ENCODE data around the gene RAB10.
"Not testable (repeated sequence)": the region's sequence is repeated elsewhere in the genome, so short reads cannot be mapped to it uniquely, and the experiment has no call there.

Gene RAB10

GRCh38 chr2:26099933-26100332 lies 66.0 kb downstream of the RAB10 start:
- peaks cover 61% of the 10 kb centered on the region for H3K36me3 ChIP-seq (ENCODE audit: low read depth)
- ATAC-seq (ENCODE audit: low read depth) (no peak), DNase-seq (ENCODE audit: low spot score) (no peak)
- no peaks in the 10 kb centered on the region for H3K27me3 ChIP-seq (ENCODE audit: insufficient read depth, poor library complexity, severe bottlenecking)
- no peaks in the 10 kb centered on the region for H3K4me1 ChIP-seq (ENCODE audit: insufficient read depth, poor library complexity, severe bottlenecking)
- peaks cover 5% of the 10 kb centered on the region for H3K9me3 ChIP-seq (ENCODE audit: severe bottlenecking)
- no peak overlapping the region for H3K27ac ChIP-seq (ENCODE audit: poor library complexity, severe bottlenecking)
- TF ChIP-seq, protein P1, sequence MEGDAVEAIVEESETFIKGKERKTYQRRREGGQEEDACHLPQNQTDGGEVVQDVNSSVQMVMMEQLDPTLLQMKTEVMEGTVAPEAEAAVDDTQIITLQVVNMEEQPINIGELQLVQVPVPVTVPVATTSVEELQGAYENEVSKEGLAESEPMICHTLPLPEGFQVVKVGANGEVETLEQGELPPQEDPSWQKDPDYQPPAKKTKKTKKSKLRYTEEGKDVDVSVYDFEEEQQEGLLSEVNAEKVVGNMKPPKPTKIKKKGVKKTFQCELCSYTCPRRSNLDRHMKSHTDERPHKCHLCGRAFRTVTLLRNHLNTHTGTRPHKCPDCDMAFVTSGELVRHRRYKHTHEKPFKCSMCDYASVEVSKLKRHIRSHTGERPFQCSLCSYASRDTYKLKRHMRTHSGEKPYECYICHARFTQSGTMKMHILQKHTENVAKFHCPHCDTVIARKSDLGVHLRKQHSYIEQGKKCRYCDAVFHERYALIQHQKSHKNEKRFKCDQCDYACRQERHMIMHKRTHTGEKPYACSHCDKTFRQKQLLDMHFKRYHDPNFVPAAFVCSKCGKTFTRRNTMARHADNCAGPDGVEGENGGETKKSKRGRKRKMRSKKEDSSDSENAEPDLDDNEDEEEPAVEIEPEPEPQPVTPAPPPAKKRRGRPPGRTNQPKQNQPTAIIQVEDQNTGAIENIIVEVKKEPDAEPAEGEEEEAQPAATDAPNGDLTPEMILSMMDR (IDR thresholded peaks at IDR 0.05; ENCODE audit: poor library complexity, severe bottlenecking): no peak
- H3K4me3 ChIP-seq (ENCODE audit: severe bottlenecking): no peak overlapping the region

DNA sequence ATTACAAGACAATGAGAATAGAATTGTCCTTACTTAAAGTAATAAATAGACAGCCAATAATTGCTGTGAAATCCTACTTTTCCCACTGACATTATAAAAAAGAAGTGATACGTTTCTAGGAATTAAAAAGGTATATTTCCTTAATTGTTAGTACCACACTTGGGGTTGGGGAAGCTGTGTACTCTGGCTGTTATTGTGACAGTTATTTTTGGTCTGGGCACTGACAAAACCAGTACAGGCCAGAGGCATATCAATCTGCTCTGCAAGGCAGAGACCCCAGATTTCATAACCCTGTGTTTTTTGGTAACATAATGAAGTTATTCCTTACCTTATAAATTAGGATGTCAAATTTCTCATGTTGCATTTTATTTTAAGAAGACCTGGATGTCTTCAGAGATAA lies 66.5 kb downstream of the RAB10 start:
- no peaks in the 10 kb centered on the region for H3K27me3 ChIP-seq (ENCODE audit: insufficient read depth, poor library complexity, severe bottlenecking)
- peaks cover 5% of the 10 kb centered on the region for H3K9me3 ChIP-seq (ENCODE audit: severe bottlenecking)
- TF ChIP-seq, protein P1 (IDR thresholded peaks at IDR 0.05; ENCODE audit: poor library complexity, severe bottlenecking): no peak
- ATAC-seq (ENCODE audit: low read depth) (no peak), DNase-seq (ENCODE audit: low spot score) (no peak)
- H3K36me3 ChIP-seq (ENCODE audit: low read depth): peaks cover 66% of the 10 kb centered on the region
- no peak overlapping the region for H3K4me3 ChIP-seq (ENCODE audit: severe bottlenecking)
- no peak overlapping the region for H3K27ac ChIP-seq (ENCODE audit: poor library complexity, severe bottlenecking)
- H3K4me1 ChIP-seq (ENCODE audit: insufficient read depth, poor library complexity, severe bottlenecking): no peaks in the 10 kb centered on the region

- DNase-seq (ENCODE audit: low spot score): no peak
- H3K4me1 ChIP-seq (ENCODE audit: insufficient read depth, poor library complexity, severe bottlenecking): no peaks in the 10 kb centered on the region
- no peak for ATAC-seq (ENCODE audit: low read depth)
- no peak overlapping the region for H3K4me3 ChIP-seq (ENCODE audit: severe bottlenecking)
- H3K36me3 ChIP-seq (ENCODE audit: low read depth): peaks cover 62% of the 10 kb centered on the region
- H3K9me3 ChIP-seq (ENCODE audit: severe bottlenecking): peaks cover 4% of the 10 kb centered on the region
- TF ChIP-seq, protein P1 (IDR thresholded peaks at IDR 0.05; ENCODE audit: poor library complexity, severe bottlenecking): no peak
- H3K27me3 ChIP-seq (ENCODE audit: insufficient read depth, poor library complexity, severe bottlenecking): no peaks in the 10 kb centered on the region
- H3K27ac ChIP-seq (ENCODE audit: poor library complexity, severe bottlenecking): no peak overlapping the region
Observed at GRCh38 chr2:26103752-26104151, 69.9 kb downstream of the RAB10 start.

- H3K27me3 ChIP-seq (ENCODE audit: insufficient read depth, poor library complexity, severe bottlenecking); H3K4me1 ChIP-seq (ENCODE audit: insufficient read depth, poor library complexity, severe bottlenecking); H3K9me3 ChIP-seq (ENCODE audit: severe bottlenecking); DNase-seq (ENCODE audit: low spot score); ATAC-seq (ENCODE audit: low read depth); H3K27ac ChIP-seq (ENCODE audit: poor library complexity, severe bottlenecking); H3K4me3 ChIP-seq (ENCODE audit: severe bottlenecking): not testable (repeated sequence)
- H3K36me3 ChIP-seq (ENCODE audit: low read depth): peaks cover 73% of the 10 kb centered on the region
Observed at GRCh38 chr2:26108701-26109100, 74.8 kb downstream of the RAB10 start.

DNA sequence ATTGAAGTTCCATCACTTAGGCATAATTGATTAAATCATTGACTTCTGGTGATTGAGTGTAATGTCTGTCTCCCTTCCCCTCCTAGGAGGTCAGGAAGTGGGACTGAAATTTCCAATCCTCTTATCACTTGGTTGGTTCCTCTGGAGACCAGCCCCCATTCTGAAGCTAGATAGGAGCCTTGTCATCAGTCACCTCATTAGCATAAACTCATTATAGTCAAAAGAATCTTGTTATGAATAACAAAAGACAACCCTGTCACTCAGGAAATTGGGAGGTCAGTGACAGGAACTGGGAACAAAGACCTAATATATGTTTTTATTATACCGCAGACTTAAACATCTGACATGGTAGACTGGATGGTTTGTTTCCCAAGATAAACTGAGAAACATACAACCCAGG lies 78.3 kb downstream of the RAB10 start:
- no peaks in the 10 kb centered on the region for H3K4me1 ChIP-seq (ENCODE audit: insufficient read depth, poor library complexity, severe bottlenecking)
- H3K27me3 ChIP-seq (ENCODE audit: insufficient read depth, poor library complexity, severe bottlenecking): no peaks in the 10 kb centered on the region
- peaks cover 60% of the 10 kb centered on the region for H3K36me3 ChIP-seq (ENCODE audit: low read depth)
- DNase-seq (ENCODE audit: low spot score) (no peak), ATAC-seq (ENCODE audit: low read depth) (no peak)
- no peak overlapping the region for H3K4me3 ChIP-seq (ENCODE audit: severe bottlenecking)
- H3K27ac ChIP-seq (ENCODE audit: poor library complexity, severe bottlenecking): no peak overlapping the region
- TF ChIP-seq, protein P1 (IDR thresholded peaks at IDR 0.05; ENCODE audit: poor library complexity, severe bottlenecking): no peak
- H3K9me3 ChIP-seq (ENCODE audit: severe bottlenecking): no peaks in the 10 kb centered on the region
